HG02840 (cell line): ENCODE measurements around the gene ALCAM.

Experiments
- ATAC-seq: cut with Tn5 transposase; IDR thresholded peaks from one replicate; pipeline ENCODE4 v1.9.1; 2021; ENCODE audit warnings: mild to moderate bottlenecking, moderate library complexity, moderate number of reproducible peaks; ENCODE audit not compliant: unreplicated experiment, low FRiP score

ALCAM gene

DNA sequence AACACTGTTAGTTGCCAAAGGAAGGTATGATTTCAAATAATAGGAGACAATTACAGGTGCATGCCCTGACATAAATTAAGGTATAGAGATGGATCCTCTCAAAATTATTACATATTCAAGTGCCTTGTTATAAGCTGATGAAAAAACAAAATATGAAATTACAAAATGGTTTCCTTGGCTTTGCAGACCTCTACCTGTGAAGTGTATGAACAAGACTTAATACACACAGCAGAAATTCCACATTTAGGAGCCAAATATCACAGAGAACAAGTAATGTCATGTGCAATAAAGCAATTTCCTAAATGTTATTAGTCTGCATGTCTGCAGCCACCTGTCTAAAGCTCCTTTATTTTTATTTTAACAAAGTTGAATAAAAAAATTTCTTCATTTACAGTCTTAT lies 151.5 kb downstream of the ALCAM start:
- no peak for ATAC-seq

DNA sequence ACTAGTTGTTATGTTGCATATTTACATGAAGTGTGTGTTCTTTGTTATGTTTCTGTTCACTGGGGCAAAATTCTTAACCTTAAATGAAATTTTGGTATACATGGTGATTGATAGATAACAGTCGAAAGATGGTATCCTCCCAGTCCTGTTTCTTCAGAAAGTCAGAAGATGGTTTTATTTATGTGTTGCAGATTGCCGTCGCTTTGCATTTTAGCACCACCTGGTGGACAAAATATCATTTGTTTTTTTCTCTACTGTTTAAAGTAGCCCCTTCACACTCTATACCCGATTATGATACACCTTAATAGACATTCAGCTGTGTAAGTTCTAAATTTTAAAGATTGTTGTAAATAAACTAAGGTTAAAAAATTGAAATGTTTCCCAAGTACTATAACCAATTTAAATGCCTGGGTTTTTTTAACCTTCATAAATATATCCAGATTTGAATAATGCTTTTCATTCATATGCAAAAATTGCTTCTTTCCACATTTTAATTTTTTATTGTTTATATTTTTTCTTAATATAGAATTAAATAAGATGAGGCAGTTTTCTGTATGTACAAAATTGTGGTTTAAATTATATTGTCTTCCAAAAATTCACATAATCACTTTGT lies 152.2 kb downstream of the ALCAM start:
- ATAC-seq, result no peak

DNA sequence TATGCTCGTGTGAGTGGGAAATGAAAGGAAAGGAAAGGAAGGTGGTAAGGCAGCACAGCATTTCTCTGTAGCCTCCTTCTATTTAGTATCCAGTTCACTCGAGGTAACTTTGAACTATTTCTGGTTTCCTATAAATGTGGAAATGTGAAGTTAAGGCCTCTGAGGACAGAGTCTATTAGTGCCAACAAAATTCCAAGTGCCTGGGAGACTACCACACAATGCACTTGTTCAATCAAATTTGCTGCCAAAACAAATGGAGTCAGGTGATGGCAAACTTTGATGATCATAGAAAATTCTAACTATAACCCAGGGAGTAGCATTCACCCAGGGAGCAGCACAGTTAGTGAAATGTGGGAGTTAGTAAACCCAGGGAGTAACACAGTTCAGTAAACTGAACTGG lies 155.1 kb downstream of the ALCAM start:
- ATAC-seq, result no peak

DNA sequence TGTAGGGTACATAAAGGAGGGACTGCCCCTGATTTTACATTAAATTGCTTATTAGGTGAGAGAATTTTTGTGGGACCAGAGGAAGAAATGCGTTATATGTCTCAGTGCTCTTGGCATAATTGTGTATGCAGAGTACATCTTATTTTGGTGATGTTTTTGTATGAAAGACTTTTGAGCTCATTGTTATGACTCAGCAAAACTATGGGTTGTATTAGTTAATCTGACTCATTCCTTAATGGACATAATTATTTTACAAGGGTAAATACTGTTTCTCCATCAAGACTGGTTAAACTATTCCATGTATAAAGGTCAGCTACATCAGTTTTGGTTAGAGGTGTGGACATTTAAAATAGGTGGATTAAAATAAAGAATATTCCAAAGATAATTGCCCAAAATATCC lies 156.8 kb downstream of the ALCAM start:
- no peak for ATAC-seq

DNA sequence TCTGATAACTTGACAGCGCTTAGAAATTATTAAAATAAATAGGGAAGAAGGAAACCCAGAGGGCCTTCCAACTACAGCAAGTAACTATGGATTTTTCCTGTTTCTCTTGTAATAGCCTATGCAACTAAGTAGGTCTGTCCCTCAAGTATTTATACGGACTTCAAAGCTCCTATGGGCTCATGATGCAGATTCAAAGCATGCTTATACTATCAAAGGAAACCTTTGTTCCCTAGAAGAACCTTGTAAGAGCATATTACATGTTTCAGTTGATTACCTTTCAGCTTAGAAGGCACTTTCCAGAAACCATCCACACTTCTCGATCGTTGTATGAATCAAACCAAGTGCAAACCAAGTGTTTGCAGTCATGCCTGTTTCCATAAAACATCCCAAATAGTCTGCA lies 158.8 kb downstream of the ALCAM start:
- ATAC-seq, result no peak

DNA sequence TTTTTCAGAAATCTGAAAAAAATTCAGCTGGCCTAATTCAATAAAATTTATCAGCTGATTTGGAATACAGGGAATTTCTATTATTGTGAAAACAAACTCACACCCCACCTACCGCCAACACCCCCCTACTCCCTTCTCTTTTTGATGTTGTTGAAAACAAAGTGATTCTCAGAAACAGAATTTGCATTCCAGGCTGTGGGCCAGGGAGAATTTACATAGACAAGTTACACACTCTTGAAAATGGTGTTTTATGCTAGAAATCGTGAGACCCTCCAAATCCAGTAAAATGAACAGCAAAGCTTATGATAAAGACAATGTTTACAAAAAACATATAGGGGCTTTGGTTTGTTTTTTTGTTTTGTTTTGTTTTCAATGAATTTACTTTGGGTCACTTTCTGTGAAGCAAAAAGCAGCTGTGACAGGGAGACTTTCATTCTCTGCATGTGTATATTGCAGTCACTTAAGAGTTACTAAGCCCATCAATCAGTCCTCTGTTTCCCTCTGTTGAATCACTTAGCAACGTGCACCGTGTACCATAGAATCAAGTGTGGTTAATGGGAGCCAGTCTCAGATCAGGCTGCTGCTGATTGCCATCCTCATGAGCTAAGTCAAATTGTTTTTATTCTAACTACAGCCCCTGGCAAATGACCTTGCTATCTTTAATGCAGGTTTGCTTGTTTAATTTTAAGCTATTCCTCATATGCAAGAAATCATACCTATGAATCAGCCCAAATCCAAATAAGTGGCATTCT lies 159.8 kb downstream of the ALCAM start:
- ATAC-seq, result no peak

DNA sequence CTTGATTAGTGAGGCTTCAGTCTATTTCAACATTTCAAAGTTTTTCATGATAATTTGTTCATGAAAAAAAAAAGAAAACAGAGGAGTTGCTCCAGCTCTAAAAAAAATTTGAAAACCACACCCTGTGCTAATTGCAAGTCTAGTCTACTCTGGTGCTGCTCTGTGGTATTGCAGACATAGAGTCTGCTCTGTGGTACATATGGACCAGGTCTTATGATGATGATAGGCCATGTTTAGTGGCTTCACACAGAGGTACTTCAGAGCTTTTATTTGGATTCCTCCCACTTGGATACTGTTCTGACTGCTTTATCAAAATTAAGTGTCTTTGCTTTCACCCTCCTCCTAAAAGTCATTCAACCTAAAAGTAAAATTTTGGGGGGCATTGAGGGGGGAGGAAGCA lies 160.8 kb downstream of the ALCAM start:
- no peak for ATAC-seq

DNA sequence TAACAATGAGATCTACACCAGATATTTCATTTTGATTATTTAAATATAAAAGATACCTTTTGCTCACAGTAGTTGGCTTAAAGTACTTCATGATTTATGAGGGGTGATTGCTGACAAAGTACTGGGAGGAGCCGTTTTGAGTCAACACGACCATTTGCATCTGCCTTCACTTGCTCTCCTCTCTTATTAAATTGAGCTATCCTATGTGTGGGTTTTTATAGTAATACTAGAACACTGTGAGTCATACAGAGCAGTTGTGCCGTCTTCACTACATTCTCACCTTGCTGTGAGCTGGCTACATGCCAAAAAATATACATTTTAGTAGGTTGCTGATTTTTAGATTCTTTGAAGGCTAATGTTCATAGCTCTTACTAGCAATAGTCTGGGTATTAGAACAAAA lies 161.2 kb downstream of the ALCAM start:
- no peak for ATAC-seq

DNA sequence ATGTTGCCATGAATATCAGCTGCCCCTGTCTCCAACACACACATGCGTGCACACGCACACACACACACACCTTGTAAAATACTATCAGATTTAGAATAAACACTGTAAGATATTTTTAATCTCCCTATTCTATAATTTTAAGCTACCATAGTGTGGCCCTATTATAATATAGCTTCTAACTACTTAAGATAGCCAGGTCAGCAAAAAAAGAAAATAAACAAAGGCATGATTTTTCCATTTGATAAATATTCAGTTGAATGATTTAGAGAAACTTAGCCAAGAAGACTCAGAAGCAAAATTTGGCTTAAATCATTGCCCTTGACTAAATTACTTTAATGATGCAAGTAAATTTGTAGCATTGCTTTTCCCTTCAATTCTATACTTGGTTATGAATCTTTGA lies 162.2 kb downstream of the ALCAM start:
- no peak for ATAC-seq

DNA sequence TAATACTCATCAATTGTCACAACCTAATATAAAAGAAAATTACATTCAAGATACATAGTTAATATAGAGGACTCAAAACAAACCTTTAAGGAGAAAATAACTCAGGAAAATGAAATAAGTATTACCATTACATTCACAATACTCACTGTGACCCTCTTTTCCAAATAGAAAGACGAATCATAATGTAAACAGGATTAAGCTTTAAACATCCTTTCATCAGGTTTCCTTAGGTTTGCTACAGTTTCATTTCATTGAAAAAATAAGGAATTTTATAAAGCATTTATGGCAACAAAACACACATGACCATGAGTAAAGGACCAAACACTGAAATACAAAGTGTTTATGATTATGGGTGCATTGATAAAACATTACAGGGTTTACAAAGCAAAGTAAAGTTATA lies 162.7 kb downstream of the ALCAM start:
- no peak for ATAC-seq

DNA sequence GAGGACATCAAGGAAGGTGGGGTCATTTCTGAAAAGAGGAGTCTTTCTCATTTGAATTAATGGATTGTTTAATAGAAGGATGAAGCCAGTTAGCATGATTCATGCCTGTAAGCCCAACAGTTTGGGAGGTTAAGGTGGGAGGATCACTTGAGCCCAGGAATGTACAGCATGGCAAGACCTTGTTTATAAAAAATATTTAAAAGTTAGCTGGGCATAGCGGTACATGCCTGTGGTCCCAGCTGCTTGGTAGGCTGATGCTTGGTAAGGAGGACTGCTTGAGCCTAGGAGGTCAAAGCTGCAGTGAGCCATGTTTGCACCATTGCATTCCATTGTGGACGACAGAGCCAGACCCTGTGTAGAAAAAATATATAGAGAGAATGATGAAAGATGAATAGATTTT lies 165.5 kb downstream of the ALCAM start:
- no peak for ATAC-seq

DNA sequence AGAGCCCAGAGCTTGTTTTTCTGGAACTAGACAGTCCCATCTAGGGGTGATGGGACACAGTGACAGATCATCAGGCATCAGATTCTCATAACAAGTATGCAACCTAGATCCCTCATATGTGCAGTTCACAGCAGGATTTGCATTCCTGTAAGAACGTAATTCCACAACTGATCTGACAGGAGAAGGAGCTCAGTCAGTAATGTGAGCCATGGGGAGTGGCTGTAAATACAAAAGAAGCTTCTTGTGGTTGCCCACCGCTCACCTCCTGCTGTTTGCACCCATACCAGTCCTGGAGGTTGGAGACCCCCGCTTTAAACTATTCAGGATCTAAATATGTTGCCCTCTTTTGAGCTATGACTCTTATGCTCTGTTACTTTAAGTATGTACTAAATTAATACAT lies 167.3 kb downstream of the ALCAM start:
- ATAC-seq, result no peak

DNA sequence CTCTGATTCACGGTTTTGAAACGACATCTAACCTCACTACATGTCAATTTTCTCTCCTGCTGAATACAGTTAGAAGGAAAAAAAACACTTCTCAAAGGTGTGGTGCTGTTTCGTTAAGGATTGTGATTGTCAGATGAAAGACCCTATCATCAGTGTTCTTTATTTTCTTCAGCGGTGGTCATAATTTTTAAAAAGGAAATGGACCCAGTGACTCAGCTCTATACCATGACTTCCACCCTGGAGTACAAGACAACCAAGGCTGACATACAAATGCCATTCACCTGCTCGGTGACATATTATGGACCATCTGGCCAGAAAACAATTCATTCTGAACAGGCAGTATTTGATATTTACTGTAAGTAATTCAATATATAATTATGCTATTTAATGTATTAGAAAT lies 167.8 kb downstream of the ALCAM start:
- ATAC-seq, result no peak

DNA sequence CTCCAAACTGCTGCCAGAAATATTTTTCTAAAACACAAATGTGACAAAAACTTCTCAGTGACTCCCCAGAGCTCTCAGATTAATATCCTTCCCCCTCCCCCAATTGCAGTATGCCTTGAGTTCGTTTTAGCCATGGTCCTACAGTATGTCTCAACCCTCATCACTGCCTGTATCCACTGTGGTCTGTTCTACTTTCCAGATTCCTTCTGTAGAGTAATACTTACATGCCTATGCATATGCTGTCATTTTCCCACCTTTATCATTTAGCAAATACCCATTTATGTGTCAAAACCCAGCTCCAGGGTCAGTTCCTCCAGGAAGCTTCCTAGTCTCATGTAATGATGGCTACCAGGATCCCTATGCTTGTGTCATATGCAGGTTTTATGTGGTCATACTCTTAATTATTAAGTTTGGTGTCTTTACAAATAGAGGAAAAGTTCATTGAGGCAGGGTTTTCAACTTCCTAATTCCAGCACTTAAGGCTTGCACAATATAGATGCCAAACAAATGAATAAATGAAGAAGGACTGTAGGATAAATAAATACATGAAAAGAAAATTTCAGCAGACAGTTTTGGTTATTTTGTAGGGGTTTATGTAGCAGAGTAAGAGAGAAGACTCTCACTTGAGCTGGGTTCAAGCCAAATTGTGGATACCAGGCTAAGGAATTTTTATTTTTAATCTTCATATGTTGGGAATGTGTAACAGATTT lies 170.8 kb downstream of the ALCAM start:
- ATAC-seq, result no peak

DNA sequence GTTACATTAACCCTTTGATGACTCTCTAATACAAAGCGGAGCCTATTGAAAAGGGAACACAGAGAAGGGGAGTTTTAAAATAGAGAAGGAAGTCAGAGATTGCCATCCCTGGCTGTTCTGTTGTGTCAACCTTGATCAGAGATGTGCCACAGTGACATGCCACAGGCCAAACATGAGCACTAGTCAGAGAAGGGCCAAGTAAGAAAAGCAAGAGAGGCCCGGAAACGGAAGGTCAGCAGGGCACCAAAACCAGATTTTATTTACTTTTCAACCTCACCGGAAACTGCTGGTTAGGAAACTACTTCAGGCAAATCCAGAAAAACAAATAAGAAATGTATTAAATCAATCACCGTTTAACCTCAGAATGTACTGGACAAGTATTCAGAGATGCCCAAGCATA lies 171.8 kb downstream of the ALCAM start:
- ATAC-seq, result no peak

DNA sequence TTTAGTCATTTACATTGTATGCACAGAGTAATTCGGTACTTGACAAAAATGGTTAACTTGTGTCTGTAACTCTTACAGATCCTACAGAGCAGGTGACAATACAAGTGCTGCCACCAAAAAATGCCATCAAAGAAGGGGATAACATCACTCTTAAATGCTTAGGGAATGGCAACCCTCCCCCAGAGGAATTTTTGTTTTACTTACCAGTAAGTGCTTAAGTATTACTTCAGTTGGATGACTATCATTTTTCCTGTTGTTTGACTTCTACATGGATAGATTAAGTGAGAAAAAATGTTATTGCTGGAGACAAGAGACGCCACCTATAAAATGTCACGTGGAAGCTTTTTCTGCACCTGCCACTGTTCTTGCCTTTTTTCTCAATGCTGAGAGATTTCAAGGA lies 173.2 kb downstream of the ALCAM start:
- ATAC-seq, result no peak

DNA sequence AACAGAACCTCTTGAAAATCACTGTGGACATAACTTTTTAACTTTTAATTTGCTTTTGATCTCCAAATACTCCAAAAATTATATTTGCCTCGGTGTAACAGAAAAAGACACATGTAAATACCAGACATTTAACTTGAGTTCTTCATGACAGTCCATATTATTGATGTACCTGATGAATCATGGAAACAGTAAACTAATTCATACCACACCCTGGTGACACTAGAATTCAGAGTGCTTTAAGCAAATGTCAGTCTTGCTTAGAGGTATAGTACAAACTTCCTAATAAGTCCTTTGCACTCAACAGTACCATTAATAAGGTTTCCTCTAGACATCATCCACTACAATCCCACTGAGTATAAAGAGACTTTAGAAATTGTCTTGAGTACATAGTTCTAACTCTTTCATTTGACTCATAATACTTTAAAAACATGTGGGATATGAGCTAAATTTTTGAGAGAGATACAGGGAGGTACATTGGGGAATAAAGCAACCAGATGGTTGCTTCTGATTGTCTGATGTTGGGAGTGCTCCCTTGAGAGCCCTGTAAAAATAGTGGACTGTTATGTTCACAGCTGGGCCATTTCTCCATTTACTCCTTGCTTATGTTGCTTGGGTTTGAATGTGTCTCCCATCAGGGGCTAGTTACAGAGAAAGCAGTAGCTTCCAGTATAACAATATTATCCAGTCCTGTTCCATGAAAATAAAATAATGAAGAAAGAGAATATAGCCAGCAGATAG lies 175.7 kb downstream of the ALCAM start:
- no peak for ATAC-seq

DNA sequence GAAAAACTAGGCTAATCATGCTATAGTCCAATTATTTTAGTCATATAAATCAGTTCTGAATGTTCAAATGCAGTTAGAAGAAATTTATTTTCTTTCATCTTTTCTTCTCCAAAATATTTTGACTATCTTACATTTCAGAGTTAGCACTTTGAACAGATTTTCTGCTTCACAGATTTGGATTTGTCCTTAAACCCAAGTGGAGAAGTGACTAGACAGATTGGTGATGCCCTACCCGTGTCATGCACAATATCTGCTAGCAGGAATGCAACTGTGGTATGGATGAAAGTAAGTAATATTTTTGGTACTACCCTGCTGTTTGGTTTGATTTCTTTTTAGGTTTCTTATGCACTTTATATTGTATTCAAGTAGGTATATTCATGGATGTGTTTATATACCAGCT lies 178.3 kb downstream of the ALCAM start:
- no peak for ATAC-seq

DNA sequence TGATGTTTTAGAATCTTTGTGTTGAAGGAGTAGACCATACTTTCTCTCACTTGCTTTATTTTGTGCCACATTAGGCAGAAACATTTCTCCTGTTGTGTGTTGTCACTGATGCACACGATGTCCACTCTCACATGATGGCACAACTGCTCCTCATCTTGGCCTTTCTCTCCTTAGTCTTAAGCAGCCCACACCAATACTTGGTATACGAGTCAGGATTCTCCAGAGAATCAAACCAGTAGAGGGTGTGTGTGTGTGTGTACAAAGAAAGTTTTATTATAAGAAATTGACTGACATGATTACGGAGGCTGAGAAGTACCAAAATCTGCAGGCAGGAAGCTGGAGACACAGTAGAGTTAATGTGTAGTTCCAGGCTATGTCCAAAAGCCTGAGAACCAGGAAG lies 187.1 kb downstream of the ALCAM start:
- ATAC-seq, result no peak

DNA sequence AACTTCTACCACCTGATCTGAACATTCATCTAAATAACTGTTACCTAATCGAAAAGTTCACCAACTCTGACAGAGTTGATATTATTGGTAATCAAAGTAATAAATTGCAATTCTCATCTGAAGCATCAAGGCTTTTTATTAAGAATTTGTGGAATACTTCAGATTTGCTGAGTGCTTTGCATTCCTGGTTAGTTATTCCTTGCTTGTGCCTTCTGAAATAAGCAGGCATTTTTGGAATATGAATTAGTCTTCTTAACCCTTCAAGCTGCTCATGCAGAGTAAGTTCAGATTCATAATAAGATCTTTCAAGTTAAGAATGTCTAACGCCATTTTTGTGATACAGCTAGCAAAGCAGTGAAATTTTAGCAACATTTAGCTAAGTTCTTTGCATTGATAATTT lies 188.5 kb downstream of the ALCAM start:
- ATAC-seq, result no peak

DNA sequence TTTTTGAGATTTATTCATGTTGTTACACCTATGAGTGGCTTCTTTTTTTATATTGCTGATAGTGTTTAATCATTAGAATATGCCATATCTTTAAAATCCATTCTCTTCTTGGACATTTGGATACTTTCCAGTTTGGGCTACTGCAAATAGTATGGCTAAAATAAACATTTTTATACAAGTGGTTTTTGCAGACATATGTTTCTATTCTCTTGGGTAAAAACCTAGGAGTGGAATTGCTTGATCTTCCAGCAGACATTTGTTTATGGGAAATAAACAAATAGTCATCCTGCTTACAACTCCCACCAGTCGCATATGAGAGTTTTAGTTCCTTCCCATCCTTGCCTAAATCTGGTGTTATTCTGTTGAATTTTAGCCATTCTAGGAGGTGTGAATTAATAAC lies 193.1 kb downstream of the ALCAM start:
- ATAC-seq, result no peak
